RPMI8226 (cell line): ENCODE data around the gene WDR36.

ENCODE experiments used
- DNase-seq: peaks from one replicate; pipeline ENCODE4 v3.0.0-alpha.2; 2015

Gene WDR36

GRCh38 chr5:111106320-111106948, 14.3 kb downstream of the WDR36 start:
- DNase-seq, result no peak

GRCh38 chr5:111107371-111107770, 15.2 kb downstream of the WDR36 start:
- DNase-seq, result no peak

GRCh38 chr5:111111956-111112355, 19.8 kb downstream of the WDR36 start:
- no peak for DNase-seq

GRCh38 chr5:111113678-111114077, 21.5 kb downstream of the WDR36 start:
- DNase-seq, result no peak

GRCh38 chr5:111115229-111115628, 23.1 kb downstream of the WDR36 start:
- no peak for DNase-seq

- DNase-seq, result no peak
These were observed 24.4 kb downstream of the WDR36 start for GRCh38 chr5:111116550-111116949.

DNA sequence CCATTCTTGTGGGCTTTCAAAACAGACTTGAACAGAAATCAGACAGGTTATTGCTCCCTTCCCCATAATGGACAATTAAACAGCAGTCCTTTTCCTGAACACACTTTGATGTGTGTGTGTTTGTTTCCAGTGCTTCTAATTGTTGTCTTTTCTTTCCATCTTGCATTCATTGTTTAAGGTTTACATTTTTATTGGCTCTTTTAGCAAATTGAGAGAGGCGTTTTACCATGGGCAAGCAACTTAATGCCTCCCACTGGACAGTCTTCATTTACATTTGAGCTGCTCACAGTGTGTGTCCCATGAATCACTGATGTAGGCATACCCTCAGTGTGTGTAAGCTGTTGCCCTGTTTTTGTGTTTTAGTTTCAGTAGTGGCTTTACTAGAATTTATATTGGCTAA, 25.0 kb downstream of the WDR36 start:
- DNase-seq, result no peak

DNA sequence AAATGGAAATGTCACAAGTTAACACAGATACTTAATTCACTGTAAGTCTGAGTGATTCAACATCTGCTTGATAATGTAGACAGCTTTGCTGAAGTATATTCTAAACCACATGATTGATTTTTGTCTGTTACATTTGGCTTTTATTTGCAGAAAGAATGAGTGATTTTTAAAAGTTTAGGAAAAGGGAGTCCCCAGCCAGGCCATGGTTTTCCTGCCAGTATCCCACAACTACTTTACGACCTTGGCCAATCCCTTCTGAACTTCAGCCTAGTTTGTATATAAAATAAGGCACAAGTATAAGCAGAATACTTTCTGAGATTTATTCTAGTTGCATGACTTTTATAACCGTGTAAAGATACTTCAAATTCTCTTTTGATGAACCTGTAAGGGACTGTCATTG, 27.1 kb downstream of the WDR36 start:
- no peak for DNase-seq

- DNase-seq, result no peak
These were observed 27.7 kb downstream of the WDR36 start for GRCh38 chr5:111119856-111120255.

- no peak for DNase-seq
These were observed 28.8 kb downstream of the WDR36 start for GRCh38 chr5:111120911-111121310.

GRCh38 chr5:111121926-111122325, 29.8 kb downstream of the WDR36 start:
- DNase-seq, result no peak

GRCh38 chr5:111122398-111122797, 30.2 kb downstream of the WDR36 start:
- no peak for DNase-seq

DNA sequence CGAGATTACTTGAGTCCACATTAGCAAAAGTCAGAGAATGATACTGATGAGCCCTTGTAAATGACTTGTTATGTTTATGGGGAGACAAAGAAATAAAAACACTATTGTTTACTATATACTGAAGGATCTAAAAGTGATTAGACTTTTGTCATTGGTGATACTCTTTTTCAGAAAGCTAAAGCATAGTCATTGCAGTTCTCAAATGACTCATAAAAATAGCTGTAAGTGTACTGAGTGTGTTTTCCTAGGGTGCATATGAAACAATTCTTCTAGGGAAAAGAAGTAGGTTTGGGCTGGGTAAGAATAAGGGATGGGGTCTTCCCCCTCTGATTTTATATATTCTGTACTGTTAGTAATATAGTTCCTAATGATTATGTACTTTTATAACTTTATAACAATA, 32.6 kb downstream of the WDR36 start:
- DNase-seq, result no peak

- DNase-seq, result no peak
These were observed 34.7 kb downstream of the WDR36 start for GRCh38 chr5:111126896-111127295.

- no peak for DNase-seq
These were observed 35.5 kb downstream of the WDR36 start for GRCh38 chr5:111127453-111128195.

- DNase-seq, result no peak
These were observed 37.8 kb downstream of the WDR36 start for GRCh38 chr5:111129938-111130337.

GRCh38 chr5:111131356-111131755, 39.2 kb downstream of the WDR36 start:
- no peak for DNase-seq

DNA sequence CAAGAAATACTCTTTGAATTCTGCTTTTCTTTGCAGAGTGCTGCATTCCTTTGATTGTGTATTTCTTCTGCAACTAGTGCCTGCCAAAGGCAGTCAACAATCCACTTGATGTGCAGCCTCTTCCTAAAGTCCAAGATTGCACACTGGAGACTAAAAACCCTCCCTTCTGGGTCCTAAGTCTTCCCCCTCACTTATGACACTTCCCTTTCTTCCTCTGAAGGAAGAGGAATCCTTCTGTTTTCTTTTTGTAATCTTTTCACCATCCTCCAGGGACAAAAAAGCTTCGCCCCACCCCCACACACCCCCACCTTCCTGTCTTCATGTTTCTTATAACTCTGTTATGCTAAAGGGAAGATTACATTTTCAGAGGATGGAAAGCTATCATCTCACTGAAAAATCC, 39.9 kb downstream of the WDR36 start:
- DNase-seq, result no peak

- DNase-seq, result no peak
These were observed 40.7 kb downstream of the WDR36 start for GRCh38 chr5:111132731-111133435.

- DNase-seq, result no peak
These were observed 41.2 kb downstream of the WDR36 start for GRCh38 chr5:111133436-111133751.

GRCh38 chr5:111134087-111134486, 41.9 kb downstream of the WDR36 start:
- no peak for DNase-seq

DNA sequence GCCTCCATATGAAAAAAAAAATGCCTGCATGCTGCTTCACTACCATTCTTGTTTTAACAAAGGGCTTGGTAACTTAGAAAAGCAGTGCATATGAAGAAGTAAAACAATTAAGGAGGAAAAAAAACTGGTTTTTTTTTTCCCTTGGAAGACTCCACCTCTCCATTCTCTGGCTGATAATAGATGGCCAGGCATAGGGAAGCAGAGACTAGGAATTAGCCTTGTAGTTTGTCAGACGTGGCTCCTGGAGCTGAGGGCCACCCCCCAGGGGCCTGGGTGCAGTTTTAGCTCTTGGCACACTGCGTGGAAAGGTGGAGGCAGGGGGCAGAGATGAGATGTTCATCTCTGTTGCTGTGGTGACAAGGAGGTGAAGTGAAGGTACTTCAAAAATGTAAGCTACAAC, 42.7 kb downstream of the WDR36 start:
- no peak for DNase-seq

DNA sequence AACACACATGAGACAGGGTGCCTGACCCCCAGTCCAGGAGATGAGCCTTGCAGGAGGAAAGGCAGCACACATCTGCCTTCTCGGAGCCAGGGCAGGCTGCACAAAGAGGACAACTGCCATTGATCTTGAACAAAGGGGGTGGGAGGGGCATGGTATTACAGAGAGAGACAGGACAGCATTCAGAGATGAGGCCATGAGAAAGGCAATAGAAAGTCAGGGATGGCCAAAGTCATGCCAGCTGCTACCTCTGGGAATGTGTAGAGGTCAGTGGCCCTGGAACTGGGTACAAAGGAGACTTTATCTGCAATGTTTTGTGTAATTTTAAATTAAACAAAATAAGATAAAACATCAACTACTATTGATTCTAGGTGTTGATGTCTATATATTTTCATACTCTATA, 43.2 kb downstream of the WDR36 start:
- no peak for DNase-seq

- no peak for DNase-seq
These were observed 43.8 kb downstream of the WDR36 start for GRCh38 chr5:111135946-111136345.
